B cell (primary cell): ENCODE results near the gene ARL6IP5. TPM values are rescaled to one million over a fixed set of nuclear protein-coding genes. Genes with fewer than 3 reads are reported as not detected.

ENCODE experiments used
- ATAC-seq: fragments of 200-7000 bp; cut with Tn5 transposase; one replicate; pipeline ENCODE4 v1.10.0; 2021; ENCODE audit warnings: low read depth, mild to moderate bottlenecking, moderate number of reproducible peaks, moderate library complexity
- CTCF ChIA-PET: fragments of 350-600 bp; sonication (Branson Sonifier 250); formaldehyde crosslinking; loops from one replicate; lab custom pipeline; 2021; ENCODE audit warnings: antibody characterized with exemption, inconsistent platforms; lab: Charles Lee
- POLR2A ChIA-PET: fragments of 350-600 bp; sonication (Branson Sonifier 250); formaldehyde crosslinking; loops from one replicate; lab custom pipeline; 2021; ENCODE audit warnings: antibody characterized with exemption; lab: Charles Lee
- DNase-seq: peaks from one replicate; pipeline ENCODE4 v3.0.0; 2013
- H2AFZ ChIP-seq: 2 replicates; pipeline ENCODE4 v1.6.1; 2012; ENCODE audit warnings: mild to moderate bottlenecking, low read depth, low read length; ENCODE audit not compliant: insufficient read depth, poor library complexity, severe bottlenecking
- H3K27ac ChIP-seq, 2 donors: 1 replicate in 1 of 2; 2 replicates in 1 of 2; pipeline ENCODE4 v1.5.1; 2012 to 2013; ENCODE audit warnings: low read length in 2 of 2, mild to moderate bottlenecking in 2 of 2, moderate library complexity in 1 of 2
- H3K27me3 ChIP-seq, 4 experiments: fragments of 200-600 bp in 1 of 4; sonication (generic) in 1 of 4; replicated peaks in 1 of 4; 1 replicate in 2 of 4; 2 replicates in 2 of 4; pipeline versions ENCODE4 v1.6.1 to v1.7.0; 2013 to 2016; ENCODE audit warnings: low read length in 3 of 4, mild to moderate bottlenecking in 2 of 4, mixed read lengths in 1 of 4, moderate library complexity in 1 of 4; ENCODE audit not compliant: insufficient read depth in 4 of 4, control insufficient read depth in 3 of 4; ENCODE audit errors: control extremely low read depth in 1 of 4
- H3K36me3 ChIP-seq, 2 experiments: replicated peaks in 1 of 2; 1 replicate in 1 of 2; 2 replicates in 1 of 2; pipeline versions ENCODE4 v1.6.1 to v1.7.1; 2013; ENCODE audit warnings: low read length in 1 of 2; ENCODE audit not compliant: insufficient read depth in 2 of 2, control insufficient read depth in 1 of 2; ENCODE audit errors: control extremely low read depth in 1 of 2, extremely low read depth in 1 of 2
- H3K4me1 ChIP-seq, 2 donors: fragments of 200-600 bp in 1 of 2; sonication (generic) in 1 of 2; 1 replicate in 1 of 2; 2 replicates in 1 of 2; pipeline versions ENCODE4 v1.5.1 to v1.6.1; 2013 to 2017; ENCODE audit warnings: low read length in 2 of 2; ENCODE audit not compliant: control insufficient read depth in 2 of 2, insufficient read depth in 2 of 2
- H3K4me2 ChIP-seq: replicated peaks from 2 replicates; pipeline ENCODE3; 2012; ENCODE audit warnings: mild to moderate bottlenecking, low read depth, low read length; ENCODE audit not compliant: poor library complexity, severe bottlenecking
- H3K4me3 ChIP-seq, 5 experiments: fragments of 200-600 bp in 1 of 5; sonication (generic) in 1 of 5; 1 replicate in 3 of 5; 2 replicates in 2 of 5; pipeline versions ENCODE4 v1.5.1 to v1.7.0; 2011 to 2016; ENCODE audit warnings: low read length in 4 of 5, mild to moderate bottlenecking in 4 of 5, low read depth in 2 of 5, control low read depth in 1 of 5, moderate library complexity in 1 of 5; ENCODE audit not compliant: insufficient read depth in 1 of 5; ENCODE audit errors: control extremely low read depth in 1 of 5, extremely low read depth in 1 of 5
- H3K79me2 ChIP-seq: fragments of 200-600 bp; sonication (generic); one replicate; pipeline ENCODE4 v1.6.0; 2016; ENCODE audit warnings: low read length; ENCODE audit not compliant: control insufficient read depth, insufficient read depth
- H3K9ac ChIP-seq: fragments of 200-600 bp; sonication (generic); 2 replicates; pipeline ENCODE4 v1.6.1; 2017; ENCODE audit warnings: mild to moderate bottlenecking, low read length, moderate library complexity
- H3K9me3 ChIP-seq, 3 donors: one replicate each; pipeline versions ENCODE4 v1.6.1 to v1.7.1; 2013; ENCODE audit warnings: low read length in 2 of 3; ENCODE audit not compliant: control insufficient read depth in 2 of 3, insufficient read depth in 1 of 3; ENCODE audit errors: control extremely low read depth in 1 of 3
- H4K20me1 ChIP-seq: 2 replicates; pipeline ENCODE4 v1.6.0; 2012; ENCODE audit warnings: mild to moderate bottlenecking, low read length; ENCODE audit not compliant: insufficient read depth, control insufficient read depth, poor library complexity, severe bottlenecking
- H3K27ac Mint-ChIP-seq: one replicate; pipeline ENCODE4 v1.8.0; 2021; ENCODE audit warnings: mixed read lengths
- H3K27me3 Mint-ChIP-seq: one replicate; pipeline ENCODE4 v1.8.0; 2021; ENCODE audit warnings: mixed read lengths
- H3K4me1 Mint-ChIP-seq: one replicate; pipeline ENCODE4 v1.8.0; 2021; ENCODE audit warnings: mixed read lengths
- H3K4me3 Mint-ChIP-seq: one replicate; pipeline ENCODE4 v1.8.0; 2021; ENCODE audit warnings: mixed read lengths
- H3K9me3 Mint-ChIP-seq: one replicate; pipeline ENCODE4 v1.8.0; 2022; ENCODE audit warnings: mixed read lengths; ENCODE audit not compliant: insufficient read depth
- CTCF ChIP-seq: fragments of 200-600 bp; IDR thresholded peaks from one replicate; pipeline ENCODE4 v1.8.0; 2022; ENCODE audit warnings: antibody characterized with exemption, mild to moderate bottlenecking
- EZH2 ChIP-seq: IDR thresholded peaks from 2 replicates; pipeline ENCODE4 v1.6.1; 2012; ENCODE audit warnings: borderline replicate concordance, low read depth, mild to moderate bottlenecking, moderate library complexity, low read length; ENCODE audit not compliant: insufficient read depth, poor library complexity, severe bottlenecking
- WGBS: methylation state at CpG from one replicate; pipeline ENCODE4 v1.1.5; 2013; ENCODE audit warnings: missing lambda C conversion rate; ENCODE audit not compliant: insufficient coverage; 5-methylcytosine and 5-hydroxymethylcytosine counted together
- intact Hi-C: fragments of 100-400 bp; cut with micrococcal nuclease; formaldehyde crosslinking; loops from one replicate; pipeline ENCODE4 v1.10.0; 2022
- polyA plus RNA-seq: library from polyadenylated mRNA; depleted of rRNA; stranded (reverse); fragments of >200 nt; gene quantifications from 2 replicates; pipeline ENCODE4 v1.2.3, GENCODE V29; 2012
- total RNA-seq, 2 donors: library from RNA; stranded (reverse); fragments of 120-200 nt in 1 of 2; gene quantifications; 1 replicate in 1 of 2; 2 replicates in 1 of 2; pipeline versions ENCODE4 v1.2.3 to v1.2.4, GENCODE V29; 2013 to 2022

ARL6IP5 gene
- total and polyA plus RNA-seq, 2 donors (not counting 1 experiment from before 2014, with no cell fraction given): 39.5 to 89.1 TPM

- H3K4me2 ChIP-seq: no peak overlapping the region
- H2AFZ ChIP-seq: no peak overlapping the region
- Mint-ChIP-seq H3K9me3 (no peaks in the 10 kb centered on the region), H3K27me3 (no peaks in the 10 kb centered on the region), H3K27ac (no peak overlapping the region), H3K4me1 (peaks cover 5% of the 10 kb centered on the region), H3K4me3 (no peak overlapping the region)
- H4K20me1 ChIP-seq: no peaks in the 10 kb centered on the region
- ChIA-PET POLR2A (interaction anchor here (1.1 kb wide), 1 partner anchor 24 kb away, joined by 3 read pairs; no protein-coding TSS in a partner anchor), CTCF (interaction anchor here (1.0 kb wide), 1 partner anchor 103 kb away, joined by 3 read pairs; the partner anchor contains the start of gene EOGT)
- H3K4me3 ChIP-seq: no peak overlapping the region
- H3K27ac ChIP-seq: no peak overlapping the region
- ATAC-seq (no peak), DNase-seq (no peak)
- no peak overlapping the region for H3K9ac ChIP-seq
- TF ChIP-seq CTCF (no peak), EZH2 (no peak)
- no peaks in the 10 kb centered on the region for H3K9me3 ChIP-seq
- no peaks in the 10 kb centered on the region for H3K79me2 ChIP-seq
- H3K4me1 ChIP-seq: no peaks in the 10 kb centered on the region
- H3K27me3 ChIP-seq: no peaks in the 10 kb centered on the region
- intact Hi-C loops: no loop called here
- 94% methylated on average over 2 of the region's 4 CpGs for WGBS
- no peaks in the 10 kb centered on the region for H3K36me3 ChIP-seq
These were observed 31.4 kb downstream of the ARL6IP5 start for GRCh38 chr3:69116162-69116561.

GRCh38 chr3:69116897-69117296, 32.2 kb downstream of the ARL6IP5 start:
- H3K9me3 Mint-ChIP-seq: no peaks in the 10 kb centered on the region
- ATAC-seq: no peak
- Histone ChIP-seq H3K36me3 (no peaks in the 10 kb centered on the region), H4K20me1 (no peaks in the 10 kb centered on the region), H3K4me1 (no peaks in the 10 kb centered on the region), H3K79me2 (no peaks in the 10 kb centered on the region), H3K4me3 (no peak overlapping the region), H3K9me3 (no peaks in the 10 kb centered on the region), H3K27me3 (no peaks in the 10 kb centered on the region), H2AFZ (no peak overlapping the region), H3K27ac (no peak overlapping the region), H3K4me2 (no peak overlapping the region), H3K9ac (no peak overlapping the region)
- CTCF ChIA-PET: no interaction called here
- 100% methylated on average over 1 of the region's 3 CpGs for WGBS
- H3K27me3 Mint-ChIP-seq: no peaks in the 10 kb centered on the region
- no peak overlapping the region for H3K27ac Mint-ChIP-seq
- no peak for DNase-seq
- POLR2A ChIA-PET: no interaction called here
- intact Hi-C loops: no loop called here
- TF ChIP-seq CTCF: no peak
- TF ChIP-seq EZH2: no peak
- peaks cover 5% of the 10 kb centered on the region for H3K4me1 Mint-ChIP-seq
- no peak overlapping the region for H3K4me3 Mint-ChIP-seq
